LNCAP (cell line): ENCODE data around the gene ZDHHC5.

Experiments used
- TF ChIP-seq, protein P1 (sequence below): fragments of 450-650 bp; IDR thresholded peaks from 2 replicates; pipeline ENCODE4 v1.5.1; 2017; ENCODE audit warnings: mild to moderate bottlenecking

ZDHHC5 gene

DNA sequence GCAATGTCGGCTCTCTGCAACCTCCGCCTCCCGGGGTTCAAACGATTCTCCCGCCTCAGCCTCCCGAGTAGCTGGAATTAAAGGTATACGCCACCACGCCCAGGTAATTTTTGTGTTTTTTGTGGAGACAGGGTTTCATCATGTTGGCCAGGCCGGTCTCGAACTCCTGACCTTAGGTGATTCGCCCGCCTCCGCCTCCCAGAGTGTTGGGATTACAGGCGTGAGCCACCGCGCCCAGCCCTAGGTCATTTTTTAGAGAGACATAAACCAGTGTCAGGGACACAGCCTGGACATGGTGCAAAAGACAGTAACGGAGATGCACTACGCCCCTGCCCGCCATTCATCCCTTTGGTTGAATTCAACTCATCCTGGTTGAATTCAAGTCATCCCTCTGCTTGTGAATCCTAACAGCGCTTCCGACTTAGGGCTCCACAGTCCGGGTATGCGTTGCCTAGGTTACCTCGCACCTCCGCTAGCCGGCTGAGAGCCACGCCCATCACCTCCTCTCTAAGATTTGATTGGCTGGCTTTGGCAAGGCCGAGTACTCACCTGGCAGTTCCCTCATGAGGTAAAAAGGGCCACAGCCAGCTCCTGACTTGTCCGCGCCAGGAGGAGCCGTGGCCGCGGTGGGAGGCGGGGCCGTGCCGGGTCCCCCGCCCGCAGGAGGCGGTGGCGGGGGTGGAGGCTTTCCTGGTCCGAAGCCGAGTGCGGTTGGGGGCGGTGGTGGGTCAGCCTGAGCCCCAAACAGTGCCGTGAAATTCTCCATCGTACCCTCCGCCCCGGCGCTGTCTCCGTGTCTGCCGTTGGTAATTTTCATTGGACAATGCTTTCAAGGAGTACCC lies 43.7 kb downstream of the ZDHHC5 start, which contains the start of gene MED19:
MED19 (minus strand) TSS at position 802 of the 842 bp plus-strand sequence; CDS start at position 766, 36 bp downstream.
- TF ChIP-seq, protein P1, sequence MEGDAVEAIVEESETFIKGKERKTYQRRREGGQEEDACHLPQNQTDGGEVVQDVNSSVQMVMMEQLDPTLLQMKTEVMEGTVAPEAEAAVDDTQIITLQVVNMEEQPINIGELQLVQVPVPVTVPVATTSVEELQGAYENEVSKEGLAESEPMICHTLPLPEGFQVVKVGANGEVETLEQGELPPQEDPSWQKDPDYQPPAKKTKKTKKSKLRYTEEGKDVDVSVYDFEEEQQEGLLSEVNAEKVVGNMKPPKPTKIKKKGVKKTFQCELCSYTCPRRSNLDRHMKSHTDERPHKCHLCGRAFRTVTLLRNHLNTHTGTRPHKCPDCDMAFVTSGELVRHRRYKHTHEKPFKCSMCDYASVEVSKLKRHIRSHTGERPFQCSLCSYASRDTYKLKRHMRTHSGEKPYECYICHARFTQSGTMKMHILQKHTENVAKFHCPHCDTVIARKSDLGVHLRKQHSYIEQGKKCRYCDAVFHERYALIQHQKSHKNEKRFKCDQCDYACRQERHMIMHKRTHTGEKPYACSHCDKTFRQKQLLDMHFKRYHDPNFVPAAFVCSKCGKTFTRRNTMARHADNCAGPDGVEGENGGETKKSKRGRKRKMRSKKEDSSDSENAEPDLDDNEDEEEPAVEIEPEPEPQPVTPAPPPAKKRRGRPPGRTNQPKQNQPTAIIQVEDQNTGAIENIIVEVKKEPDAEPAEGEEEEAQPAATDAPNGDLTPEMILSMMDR: no peak

GRCh38 chr11:57712256-57713150 lies 44.6 kb downstream of the ZDHHC5 start, which contains the start of gene TMX2:
Gene TMX2, plus strand, starts transcription at chr11:57712593. Its CDS starts 26 bp downstream, at chr11:57712619.
- TF ChIP-seq, protein P1: no peak

DNA sequence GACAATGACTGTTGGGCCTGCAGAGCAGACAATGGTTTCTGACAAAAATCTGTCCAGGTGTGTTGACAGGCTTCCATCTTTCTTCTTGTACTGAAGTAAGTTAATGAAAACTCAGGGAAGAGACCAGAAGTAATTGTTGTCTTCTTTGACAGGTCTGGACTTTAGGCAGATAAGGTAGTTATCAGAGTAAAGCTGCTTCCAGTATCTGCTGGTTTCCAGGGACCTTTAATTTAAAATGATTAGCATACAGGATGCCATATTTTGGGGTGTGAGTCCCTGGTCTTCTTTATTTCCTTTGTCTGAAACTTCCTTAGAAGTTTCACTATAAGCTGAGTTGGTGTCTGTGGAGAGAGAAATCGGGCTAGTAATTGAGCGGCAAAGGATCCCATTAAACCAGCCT lies 45.9 kb downstream of the ZDHHC5 start:
- TF ChIP-seq, protein P1: no peak

DNA sequence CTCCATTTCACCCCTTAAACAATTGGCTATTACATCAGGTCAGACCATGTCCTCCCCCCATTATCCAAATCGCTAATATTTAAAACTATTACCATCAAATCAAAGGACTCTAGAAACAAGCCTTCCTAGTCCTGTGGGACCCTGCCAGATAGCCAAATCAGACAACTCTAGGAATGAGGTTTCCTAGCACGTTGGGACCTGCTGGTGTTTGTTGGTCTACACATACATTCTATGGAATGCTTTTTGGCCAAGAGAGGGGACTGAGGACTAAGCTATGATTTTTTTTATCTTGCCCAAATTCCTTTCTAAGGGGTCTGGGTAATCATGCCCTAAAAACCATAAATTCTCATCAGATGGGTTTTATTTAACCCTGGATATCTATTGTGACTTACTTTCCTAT lies 59.3 kb downstream of the ZDHHC5 start:
- TF ChIP-seq, protein P1: no peak

DNA sequence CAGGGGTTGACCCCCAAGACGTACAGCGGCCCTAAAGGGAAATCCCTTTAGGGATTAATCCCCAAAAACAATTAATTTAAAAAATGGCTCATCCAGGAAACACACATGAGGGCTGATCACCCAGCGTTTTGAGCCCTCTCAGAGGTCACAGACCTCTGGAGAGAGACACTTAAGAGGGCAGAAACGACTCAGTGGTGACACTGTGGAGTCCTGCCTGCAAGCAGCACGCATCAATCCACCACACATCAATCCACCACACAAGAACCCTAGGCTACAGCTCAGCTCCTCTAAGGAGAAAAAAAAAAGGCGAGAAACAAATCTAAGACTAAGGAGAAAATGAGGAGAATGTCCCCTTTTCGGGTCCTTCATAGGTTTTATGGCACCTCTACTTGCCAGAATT lies 60.9 kb downstream of the ZDHHC5 start:
- TF ChIP-seq, protein P1: no peak

DNA sequence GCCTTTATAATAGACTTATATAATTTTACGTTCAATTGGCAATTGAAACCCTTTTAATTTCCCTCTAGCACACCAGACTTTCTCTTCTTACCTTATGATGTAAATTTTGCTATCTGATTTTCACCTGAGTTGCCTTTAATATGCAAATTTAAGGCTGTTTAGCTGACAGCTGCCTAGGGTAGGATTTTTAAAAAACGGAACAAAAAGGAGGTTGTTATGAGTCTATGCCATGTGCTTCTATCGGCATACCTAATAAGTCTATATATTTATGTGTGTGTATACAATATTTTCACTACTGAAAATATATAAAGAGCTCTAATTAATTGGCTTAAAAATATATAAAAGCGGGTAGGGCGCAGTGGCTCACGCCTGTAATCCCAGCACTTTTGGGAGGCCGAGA lies 61.6 kb downstream of the ZDHHC5 start:
- TF ChIP-seq, protein P1: no peak

DNA sequence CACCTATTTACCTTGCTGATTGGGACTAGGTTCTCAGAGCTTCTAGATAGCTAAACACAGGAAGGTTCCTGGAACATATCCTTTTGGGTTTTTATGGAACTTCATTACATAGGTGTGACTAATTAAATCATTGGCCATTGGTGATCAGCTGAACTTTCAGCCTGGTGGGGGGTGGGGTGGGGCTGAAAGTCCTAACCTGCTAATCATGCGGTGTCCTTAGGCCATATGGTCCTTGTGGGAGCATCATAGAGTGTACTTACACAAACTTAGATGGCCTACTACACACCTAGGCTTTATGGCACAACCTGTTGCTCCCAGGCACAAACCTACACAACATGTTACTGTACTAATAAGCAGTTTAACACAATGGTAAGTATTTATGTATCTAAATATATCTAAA lies 64.7 kb downstream of the ZDHHC5 start:
- TF ChIP-seq, protein P1: no peak
